GM19023 (cell line): Measurements from ENCODE around the gene PHLDB1.
"Not testable (repeated sequence)": the region's sequence is repeated elsewhere in the genome, so short reads cannot be mapped to it uniquely, and the experiment has no call there.

Source experiments
- ATAC-seq: cut with Tn5 transposase; IDR thresholded peaks from one replicate; pipeline ENCODE4 v1.9.1; 2021; ENCODE audit warnings: mild to moderate bottlenecking, moderate library complexity; ENCODE audit not compliant: unreplicated experiment

The PHLDB1 gene

GRCh38 chr11:118605116-118605867 lies 2.1 kb upstream of the PHLDB1 start:
- ATAC-seq, result no peak

- ATAC-seq, result no peak
Measured at GRCh38 chr11:118606157-118606843, 1.1 kb upstream of the PHLDB1 start.

- no peak for ATAC-seq
Measured at GRCh38 chr11:118606844-118607228, 579 bp upstream of the PHLDB1 start.

- ATAC-seq, result no peak
Measured at GRCh38 chr11:118608360-118609227, 1.2 kb downstream of the PHLDB1 start.

- ATAC-seq, result no peak
Measured at GRCh38 chr11:118609380-118610224, 2.2 kb downstream of the PHLDB1 start.

- no peak for ATAC-seq
Measured at GRCh38 chr11:118610225-118610772, 2.9 kb downstream of the PHLDB1 start.

GRCh38 chr11:118610773-118611432 lies 3.5 kb downstream of the PHLDB1 start:
- ATAC-seq, result peak; percentile 42

GRCh38 chr11:118611433-118611795 lies 4.0 kb downstream of the PHLDB1 start:
- ATAC-seq, result not testable (repeated sequence)

- no peak for ATAC-seq
Measured at GRCh38 chr11:118612378-118612777, 5.0 kb downstream of the PHLDB1 start.

- no peak for ATAC-seq
Measured at GRCh38 chr11:118614511-118614910, 7.1 kb downstream of the PHLDB1 start.

- no peak for ATAC-seq
Measured at GRCh38 chr11:118615282-118615975, 8.0 kb downstream of the PHLDB1 start.

GRCh38 chr11:118615976-118616371 lies 8.6 kb downstream of the PHLDB1 start:
- ATAC-seq, result no peak

- ATAC-seq, result no peak
Measured at GRCh38 chr11:118618115-118618990, 10.9 kb downstream of the PHLDB1 start.

- no peak for ATAC-seq
Measured at GRCh38 chr11:118618991-118619375, 11.6 kb downstream of the PHLDB1 start.

GRCh38 chr11:118619444-118620197 lies 12.2 kb downstream of the PHLDB1 start:
- no peak for ATAC-seq

GRCh38 chr11:118620529-118621070 lies 13.2 kb downstream of the PHLDB1 start:
- ATAC-seq, result no peak

- no peak for ATAC-seq
Measured at GRCh38 chr11:118621071-118621783, 13.8 kb downstream of the PHLDB1 start.
